ENCODE measurements around the gene PTPN14.

The PTPN14 gene

DNA sequence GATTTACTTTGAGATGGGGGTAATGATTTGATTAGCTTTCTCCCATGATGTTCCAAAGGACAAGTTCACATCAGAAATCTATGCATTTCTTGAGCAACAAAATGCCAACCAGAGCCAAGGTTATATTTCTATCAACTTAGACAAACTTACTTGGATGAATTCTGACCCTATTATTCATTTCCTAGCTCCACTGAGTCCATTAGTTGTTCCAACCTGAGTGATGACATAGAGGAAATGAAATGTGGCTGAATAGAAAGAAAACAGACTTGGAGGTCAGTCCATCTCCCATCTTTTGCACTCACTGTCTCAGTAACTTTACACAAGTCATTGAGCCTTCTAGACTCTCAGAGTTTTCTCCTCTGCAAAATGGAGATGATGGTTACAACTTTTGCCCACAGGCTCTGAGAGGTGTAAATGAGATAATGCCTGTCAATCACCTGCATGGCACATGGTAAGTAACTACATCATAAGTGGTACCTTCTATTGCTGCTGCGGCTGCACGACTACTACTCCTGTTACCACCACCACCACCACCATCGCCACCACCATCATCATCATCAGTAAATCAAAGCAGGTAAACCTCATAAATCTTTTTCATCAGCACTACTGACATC, 98.2 kb downstream of the PTPN14 start:
- peak; percentile 33 for DNase-seq (ENCODE audit: low spot score)

DNA sequence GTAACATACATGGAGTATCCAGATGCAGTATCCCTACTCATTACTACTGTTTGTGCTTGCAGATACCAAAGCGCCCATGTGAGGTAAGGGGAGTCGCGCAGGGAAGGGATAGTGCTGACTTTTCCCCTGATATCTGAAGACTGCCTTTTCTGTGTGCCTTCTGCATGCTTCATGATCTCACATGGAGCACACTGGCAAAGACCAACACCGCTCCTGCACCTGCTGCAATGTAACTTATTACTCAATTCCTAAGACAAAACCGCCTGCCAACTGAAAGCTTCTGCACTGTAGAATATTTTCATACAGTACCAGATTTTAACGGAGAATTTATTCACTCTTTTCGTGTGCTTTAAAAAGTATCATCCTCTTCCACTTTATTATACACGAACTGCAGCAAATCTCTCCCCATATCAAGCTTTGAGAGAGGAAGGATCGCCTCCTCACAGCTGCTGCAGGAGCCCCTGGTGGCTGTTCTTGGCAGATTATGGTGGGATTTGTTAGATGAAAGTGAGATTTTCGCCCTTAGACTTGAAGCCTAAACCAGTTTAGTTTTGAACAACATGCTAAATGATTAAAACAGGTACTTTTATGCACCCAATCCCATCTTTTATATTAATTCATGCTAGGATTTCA, 99.1 kb downstream of the PTPN14 start:
- no peak for DNase-seq (ENCODE audit: low spot score)

DNA sequence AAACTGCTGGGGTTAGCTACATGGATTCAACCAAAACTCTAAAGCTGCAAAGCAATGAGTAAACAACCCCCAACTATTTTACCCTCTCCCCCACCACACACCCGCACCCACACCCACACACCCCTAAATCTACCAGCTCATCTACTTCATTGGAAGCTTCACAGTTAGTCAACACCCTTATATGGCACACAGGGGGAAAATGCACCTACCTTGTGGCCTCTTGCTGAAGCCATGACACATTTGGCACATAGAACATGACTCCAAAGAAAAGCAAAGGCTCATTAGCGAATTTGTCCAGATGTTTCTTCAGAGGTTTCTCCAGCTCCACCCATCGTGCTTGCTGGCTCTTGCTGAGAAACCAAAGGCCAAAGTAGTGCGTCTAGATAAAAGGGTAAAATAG, 99.8 kb downstream of the PTPN14 start:
- no peak for DNase-seq (ENCODE audit: low spot score)

DNA sequence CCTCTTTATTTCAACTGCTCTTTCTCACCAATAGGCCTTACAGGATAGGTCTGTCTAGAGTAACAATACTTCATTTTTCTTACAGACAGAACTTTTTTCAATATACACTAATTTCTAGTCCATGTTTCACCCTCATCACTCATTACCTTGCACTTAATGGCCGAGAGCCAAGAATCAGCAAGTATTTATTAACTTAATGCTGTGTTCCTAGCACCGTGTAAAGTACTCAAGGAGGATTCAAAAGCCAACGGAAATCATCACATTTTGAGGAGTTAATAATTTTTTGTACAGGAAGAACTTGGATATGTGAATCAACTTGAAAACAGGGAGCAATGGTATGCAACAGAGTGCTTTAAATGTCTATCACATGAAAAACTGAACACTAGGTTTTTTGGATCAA, 102.0 kb downstream of the PTPN14 start:
- no peak for DNase-seq (ENCODE audit: low spot score)

DNA sequence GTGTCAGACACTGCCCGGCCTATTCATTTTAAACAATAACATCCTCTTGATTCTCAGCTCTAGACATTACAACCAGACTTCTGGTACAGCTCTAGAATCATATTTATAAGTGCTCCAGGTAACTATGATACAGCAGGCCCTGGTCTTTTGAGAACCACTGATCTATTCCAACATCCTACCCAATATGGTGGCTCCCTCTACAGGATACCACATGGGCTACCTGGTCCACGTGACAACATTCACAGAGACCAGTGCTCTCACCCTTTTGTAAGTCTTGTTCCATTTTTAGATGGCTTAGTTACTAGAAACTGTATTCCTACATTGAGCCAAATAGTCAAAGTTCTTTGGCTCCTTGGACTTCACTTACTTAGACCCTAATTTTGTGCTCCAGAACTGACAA, 102.9 kb downstream of the PTPN14 start:
- no peak for DNase-seq (ENCODE audit: low spot score)

GRCh38 chr1:214447557-214447871, 103.9 kb downstream of the PTPN14 start:
- DNase-seq (ENCODE audit: low spot score) = no peak

- DNase-seq (ENCODE audit: low spot score) = peak; percentile 89
Observed at GRCh38 chr1:214446772-214447556, 104.4 kb downstream of the PTPN14 start.

DNA sequence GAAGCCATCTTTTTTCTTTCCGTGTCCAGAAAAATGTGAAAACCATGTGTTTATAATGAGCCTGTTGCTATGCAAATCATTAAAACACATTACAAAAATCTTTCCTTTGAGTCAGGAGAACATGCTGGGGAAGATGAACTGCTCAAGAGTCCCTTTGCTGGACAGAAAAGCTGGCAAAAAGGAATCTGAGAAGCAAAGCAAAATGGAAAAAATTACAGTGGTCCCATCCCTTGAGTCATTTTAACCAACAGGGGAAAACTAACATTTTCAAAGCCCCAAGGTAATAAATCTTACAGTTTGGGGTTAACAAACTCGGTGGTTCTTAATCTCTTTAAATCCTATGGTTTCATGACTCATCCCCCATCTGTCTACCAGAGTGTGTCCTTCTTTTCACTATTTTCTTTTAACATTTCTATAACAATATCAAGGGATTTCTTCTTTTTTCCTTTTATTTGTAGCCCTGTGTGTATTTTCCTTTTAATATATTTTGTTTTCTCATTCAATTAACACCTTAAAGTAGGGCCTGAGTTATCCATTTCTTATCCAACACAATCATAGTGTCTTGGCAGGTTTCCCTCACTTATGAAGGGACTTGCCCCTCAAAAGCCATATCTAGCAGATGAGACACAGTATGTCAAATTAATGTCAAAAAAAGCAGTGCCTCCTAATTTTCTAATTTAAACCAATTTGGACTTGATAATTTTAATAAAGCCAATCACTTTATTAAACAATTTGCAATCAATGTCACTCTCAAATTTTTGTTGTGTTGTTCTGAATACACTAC, 105.4 kb downstream of the PTPN14 start:
- peak; percentile 71 for DNase-seq (ENCODE audit: low spot score)

DNA sequence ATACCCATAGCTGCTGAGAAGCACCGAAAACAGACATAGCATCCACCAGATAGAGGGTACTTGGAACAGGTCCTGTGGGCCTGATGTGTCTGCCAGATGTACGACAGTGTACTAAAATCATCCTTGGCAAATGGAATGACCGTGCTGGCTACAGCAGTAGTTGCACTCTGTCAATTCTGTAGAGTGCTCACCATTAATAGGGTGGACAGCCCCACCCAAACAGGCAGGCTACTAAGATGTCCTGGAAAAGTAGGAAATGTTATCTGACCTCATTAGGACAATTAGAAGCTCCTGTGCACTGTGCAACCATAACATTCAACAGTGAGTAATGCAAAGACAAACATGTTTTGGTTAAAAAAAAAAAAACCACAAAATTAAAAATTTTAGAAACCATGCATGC, 106.2 kb downstream of the PTPN14 start:
- no peak for DNase-seq (ENCODE audit: low spot score)

- no peak for DNase-seq (ENCODE audit: low spot score)
Observed at GRCh38 chr1:214444182-214444939, 107.0 kb downstream of the PTPN14 start.

DNA sequence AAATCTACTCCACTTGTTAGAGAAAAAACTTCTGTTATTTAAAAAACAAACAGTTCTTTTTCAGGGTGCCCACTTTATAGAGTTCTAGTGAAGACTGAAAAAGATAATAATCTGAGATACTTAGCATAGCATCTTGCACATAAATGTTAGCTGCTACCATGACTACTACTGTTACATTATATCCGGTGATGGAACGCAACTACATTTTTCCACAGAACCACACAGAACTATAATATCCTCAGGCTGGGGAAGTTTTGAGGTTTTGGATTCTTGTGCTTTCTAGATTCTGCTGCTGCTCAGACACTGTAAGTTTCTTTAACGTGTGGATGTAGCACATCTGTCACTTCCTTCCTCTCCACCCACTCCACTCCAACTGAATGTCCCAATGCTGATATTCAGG, 110.3 kb downstream of the PTPN14 start:
- no peak for DNase-seq (ENCODE audit: low spot score)

DNA sequence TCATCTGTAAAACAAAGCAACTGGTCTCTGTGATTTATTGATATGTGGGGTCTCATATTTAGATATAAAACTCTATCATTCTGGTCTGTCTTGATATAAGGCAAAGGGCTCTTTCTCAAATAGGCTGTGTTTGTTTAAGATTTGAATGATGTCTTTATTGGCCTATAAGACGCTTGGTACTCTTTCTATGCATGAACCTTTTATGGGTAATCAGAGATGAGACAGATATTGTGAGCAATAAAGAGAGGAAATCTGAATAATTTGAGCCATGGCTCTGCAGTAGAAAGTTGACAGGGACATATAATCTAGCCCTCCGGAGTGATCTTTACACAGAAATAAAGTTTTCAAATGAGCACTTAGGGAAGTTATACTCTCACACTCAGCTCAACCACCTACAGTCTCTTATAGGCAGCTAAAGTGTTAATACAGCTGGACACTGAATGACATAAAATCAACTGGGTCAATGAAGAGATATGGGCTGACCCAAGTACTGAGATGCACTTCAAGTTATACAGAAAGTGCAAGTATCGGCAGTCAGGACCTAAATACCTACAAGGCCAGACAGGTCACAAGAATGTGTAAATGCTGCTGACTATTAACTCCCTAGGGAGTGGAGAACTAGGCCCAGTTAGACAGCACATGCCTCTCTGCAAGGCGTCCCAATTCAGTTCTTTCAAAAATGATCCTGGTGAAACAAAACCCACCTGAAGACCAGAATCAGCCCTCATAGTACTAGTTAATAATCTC, 111.0 kb downstream of the PTPN14 start:
- no peak for DNase-seq (ENCODE audit: low spot score)

DNA sequence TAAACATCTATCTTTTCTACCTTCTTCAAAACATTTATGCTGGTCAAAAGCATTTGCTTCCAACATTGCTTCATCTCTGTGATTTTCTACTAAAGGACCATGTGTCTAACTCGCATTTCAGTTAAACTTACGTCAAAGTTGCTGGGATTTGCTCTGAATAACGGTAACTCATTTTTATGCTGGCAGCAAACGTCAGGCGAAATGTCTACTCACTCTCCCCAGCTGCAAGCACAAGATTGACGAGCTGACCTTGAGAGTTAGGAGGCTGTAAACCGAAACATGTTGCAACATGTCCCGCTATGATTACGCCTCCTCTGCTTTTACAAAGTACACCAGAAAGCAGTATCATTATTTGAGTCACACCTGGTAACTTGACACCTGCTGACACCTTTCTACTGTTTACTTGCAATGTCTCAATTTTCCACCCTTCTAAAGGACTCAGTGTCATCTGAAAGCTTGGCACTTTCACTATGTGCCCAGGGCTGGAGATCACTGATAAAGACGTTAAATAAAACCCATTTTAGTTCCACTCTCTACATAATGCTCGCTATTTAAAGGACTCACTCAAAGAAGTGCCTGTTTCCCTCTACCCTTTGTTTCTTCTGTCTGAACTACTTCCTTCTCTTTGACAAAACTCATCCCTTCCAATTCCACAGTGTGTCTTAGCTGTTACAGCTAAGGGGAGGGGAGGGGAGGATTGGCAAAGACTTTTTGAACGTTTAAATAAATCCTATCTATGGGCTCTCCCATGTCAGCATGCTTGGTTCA, 111.9 kb downstream of the PTPN14 start:
- no peak for DNase-seq (ENCODE audit: low spot score)

DNA sequence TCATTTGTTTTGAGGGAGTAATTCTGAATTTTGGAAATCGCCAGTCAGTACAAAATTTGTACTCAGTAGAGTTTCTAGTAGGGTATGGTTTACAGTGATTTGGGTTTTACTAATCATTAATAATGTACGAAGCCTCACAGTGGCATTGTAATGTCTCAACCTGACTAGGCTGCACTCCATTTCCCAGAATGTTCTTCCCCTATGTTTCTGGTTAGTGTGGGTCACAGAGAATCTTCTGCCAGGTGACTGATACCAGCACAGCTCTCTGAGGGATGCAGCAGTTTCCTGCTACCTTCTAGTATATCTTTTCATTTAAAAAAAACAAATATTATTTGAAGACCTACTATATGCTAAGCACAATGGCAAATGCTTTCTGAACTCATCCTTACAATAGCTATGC, 112.9 kb downstream of the PTPN14 start:
- no peak for DNase-seq (ENCODE audit: low spot score)

GRCh38 chr1:214438075-214438474, 113.3 kb downstream of the PTPN14 start:
- DNase-seq (ENCODE audit: low spot score) = no peak

DNA sequence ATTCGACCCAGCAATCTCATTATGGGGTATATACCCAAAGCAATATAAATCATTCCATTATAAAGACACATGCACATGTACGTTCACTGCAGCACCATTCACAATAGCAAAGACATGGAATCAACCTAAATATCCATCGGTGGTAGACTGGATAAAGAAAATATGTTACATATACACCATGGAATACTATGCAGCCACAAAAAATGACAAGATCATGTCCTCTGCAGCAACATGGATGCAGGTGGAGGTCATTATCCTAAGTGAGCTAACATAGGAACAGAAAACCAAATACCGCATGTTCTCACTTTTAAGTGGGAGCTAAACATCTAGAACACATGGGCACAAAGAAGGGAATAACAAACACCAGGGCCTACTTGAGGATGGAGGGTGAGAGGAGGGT, 115.5 kb downstream of the PTPN14 start:
- DNase-seq (ENCODE audit: low spot score) = no peak

- DNase-seq (ENCODE audit: low spot score) = no peak
Observed at GRCh38 chr1:214432245-214432644, 119.2 kb downstream of the PTPN14 start.

- DNase-seq (ENCODE audit: low spot score) = peak; percentile 22
Observed at GRCh38 chr1:214429951-214430770, 121.2 kb downstream of the PTPN14 start.

DNA sequence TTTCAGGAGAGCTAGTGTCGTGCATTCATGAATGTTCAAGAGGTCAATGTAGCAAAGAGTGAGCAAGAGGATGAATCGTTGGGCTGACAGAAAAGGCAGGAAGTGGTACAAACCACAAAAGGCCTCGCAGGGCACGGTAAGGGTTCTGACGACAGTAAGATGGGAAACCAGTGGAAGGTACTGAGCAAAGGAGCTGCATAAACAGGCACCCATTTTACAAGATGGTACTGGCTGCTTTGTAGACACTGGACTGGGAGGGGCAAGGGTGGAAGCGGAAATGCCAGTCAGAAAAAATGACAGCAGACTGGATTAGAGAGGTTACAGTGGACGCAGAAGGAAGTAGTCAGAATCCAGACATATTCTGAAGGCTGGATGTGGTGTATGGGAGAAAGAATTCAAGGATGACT, 123.5 kb downstream of the PTPN14 start:
- DNase-seq (ENCODE audit: low spot score) = peak; percentile 59

- no peak for DNase-seq (ENCODE audit: low spot score)
Observed at GRCh38 chr1:214426426-214426812, 125.0 kb downstream of the PTPN14 start.
